HG02678 (cell line): Measurements from ENCODE around the gene GPC6.

Source experiments
- ATAC-seq: cut with Tn5 transposase; IDR thresholded peaks from one replicate; pipeline ENCODE4 v1.9.1; 2021; ENCODE audit warnings: mild to moderate bottlenecking, moderate library complexity; ENCODE audit not compliant: unreplicated experiment

The GPC6 gene

DNA sequence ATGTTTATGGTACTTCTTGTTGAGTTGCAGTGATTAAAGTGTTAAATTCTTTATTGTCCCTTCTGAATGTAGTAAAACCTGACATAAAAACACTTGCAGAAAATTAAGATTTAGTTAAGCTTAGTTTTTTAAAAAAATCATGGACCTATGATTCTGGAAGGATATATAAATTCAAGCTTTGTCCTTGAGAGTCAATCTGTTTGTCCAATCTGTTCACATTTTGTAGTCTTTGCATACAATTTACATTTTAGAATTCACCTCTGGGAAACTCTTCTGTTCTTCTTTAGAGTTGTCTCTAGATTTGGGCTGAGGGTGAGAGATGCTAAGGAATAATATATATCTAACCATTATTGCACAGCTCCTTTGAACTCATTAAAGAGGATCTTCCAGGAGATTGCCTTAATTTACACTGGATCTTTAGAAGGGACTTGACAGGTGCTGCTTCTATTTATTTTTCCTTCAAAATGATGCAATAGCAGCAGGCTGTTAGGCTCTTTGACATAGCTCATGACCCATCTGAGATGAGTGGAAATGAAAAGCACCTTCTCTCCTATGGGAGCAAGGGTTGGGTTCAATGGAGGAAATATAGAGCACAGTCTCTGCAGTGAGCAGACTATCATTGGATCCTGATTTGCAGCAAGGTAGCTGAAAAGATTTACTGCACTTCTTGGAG is 433.9 kb downstream of the GPC6 start:
- no peak for ATAC-seq

DNA sequence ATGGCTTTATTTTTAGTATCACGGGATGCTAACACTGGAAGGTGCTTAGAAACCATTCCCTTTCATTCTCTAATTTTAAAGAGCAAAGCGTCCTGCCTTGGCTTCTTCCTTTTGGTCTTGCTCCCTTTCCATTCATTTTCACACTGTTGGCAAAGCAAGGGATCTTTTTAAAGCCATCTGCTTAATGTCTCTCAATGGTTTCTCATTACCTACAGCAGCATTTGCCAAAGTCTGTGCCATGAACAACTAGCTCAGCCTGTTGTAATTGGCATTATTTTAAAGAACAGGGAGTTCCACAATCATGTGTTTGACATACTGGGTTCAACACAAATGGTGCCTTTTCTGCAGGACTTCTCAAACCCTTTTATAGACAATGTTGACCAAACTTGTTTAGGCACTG is 444.3 kb downstream of the GPC6 start:
- no peak for ATAC-seq

DNA sequence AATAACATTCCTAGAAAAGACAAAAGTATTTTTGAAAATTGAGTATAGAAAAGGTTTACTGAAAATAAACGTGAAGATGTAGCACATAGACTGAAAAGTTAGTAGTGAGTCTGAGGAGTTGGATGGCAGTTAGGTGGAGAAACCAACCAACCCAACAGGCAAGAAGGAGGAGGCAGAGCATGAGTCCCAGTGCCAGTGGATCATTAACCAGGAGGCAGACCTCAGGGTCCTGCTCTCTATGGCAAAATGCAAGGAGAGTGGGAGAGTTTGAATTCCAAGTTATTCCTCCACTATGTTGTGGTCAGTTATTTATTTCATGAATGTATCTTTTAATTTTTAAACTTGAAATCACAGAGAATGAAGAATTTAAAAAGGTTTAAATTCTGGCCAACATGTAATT is 446.4 kb downstream of the GPC6 start:
- ATAC-seq: no peak

DNA sequence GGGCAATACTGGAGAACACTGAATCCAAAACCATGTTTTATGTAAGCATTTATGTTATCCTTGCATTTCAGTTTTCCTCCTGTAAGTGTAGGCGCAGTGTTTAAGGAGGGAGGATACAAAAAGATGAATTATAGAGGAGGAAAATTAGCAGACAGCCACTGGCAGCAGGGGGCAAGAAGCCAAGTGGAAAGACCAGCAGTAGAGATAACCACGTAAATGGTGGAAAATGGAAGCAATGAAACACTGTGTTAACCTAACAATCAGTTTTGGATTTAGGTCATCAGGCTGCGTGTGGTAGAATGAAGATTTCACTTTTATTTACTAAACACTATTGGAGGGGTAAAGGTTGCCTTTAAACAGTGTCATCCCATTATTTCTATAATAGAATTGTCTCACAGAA is 447.3 kb downstream of the GPC6 start:
- no peak for ATAC-seq

DNA sequence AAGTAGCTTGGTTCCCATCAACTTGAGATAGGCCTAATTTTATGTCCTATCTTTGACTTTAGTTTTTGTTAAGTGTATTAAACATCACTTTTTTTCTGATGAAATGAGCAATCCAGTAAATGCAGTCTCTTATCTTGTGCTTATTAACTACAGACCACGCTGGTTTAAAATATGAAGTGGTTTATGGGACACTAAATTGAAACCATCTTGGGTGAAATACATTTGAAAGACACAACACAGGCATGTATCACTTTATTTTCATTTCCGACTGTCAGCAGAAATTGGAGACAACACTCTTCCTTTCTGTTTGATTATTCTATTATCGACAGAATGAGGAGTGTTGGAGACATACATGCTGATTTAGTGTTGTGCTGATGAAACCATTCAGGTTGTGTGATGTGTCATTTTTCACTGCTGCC is 447.7 kb downstream of the GPC6 start:
- ATAC-seq: no peak

DNA sequence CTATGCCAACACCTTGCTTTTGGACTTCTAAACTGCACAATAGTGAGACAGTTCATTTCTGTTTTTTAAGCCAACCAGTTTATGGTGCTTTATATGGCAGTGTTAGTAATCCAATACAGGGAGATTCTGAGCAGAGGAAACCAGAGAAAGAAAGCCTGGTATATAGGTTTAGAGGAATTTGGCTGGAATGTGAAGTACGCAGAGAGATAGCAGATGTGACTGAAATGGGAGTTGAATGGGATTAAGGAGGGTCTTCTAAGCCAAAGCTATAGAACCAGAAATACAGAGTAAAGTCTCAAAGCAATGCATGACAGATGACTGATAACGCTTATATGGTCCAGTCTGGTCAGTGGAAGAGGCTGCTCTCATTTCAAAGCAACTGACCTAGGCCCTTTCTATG is 453.7 kb downstream of the GPC6 start:
- ATAC-seq: no peak

DNA sequence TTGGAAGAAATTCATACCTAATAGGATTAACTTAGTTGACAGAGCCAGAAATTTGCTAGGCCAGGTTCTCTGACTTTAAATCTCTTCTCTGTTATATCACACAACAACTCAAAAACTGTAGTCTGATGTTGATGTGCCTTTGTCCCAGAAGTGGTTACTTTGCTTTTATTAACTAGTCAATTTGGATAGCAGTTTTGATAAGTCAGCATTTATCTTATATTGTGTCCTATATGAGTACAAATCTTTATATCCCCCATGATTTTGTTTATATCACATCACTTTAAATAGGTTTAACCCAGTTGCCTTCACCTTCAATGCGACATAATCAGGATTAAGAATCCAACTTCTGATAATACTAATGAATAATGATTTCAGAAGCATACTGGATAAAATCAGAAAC is 459.3 kb downstream of the GPC6 start:
- no peak for ATAC-seq

DNA sequence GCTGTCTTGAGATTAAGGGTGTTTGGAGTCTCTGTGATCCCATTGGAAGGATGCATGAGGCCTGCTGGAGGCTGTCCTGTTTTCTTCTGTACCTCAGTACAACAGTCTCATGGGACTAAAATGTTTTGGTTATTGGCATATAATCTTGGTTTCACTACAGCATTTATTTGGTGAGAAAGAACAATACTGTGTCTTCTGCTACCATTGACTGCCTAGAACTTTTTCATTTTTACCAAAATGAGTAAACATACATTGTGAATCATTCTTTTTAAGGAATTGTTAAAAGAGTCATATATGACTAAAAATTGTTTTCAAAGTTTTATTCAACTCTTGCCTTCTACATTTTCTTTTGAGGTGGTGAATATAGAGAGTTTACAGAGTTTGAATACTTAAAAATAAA is 459.8 kb downstream of the GPC6 start:
- no peak for ATAC-seq

DNA sequence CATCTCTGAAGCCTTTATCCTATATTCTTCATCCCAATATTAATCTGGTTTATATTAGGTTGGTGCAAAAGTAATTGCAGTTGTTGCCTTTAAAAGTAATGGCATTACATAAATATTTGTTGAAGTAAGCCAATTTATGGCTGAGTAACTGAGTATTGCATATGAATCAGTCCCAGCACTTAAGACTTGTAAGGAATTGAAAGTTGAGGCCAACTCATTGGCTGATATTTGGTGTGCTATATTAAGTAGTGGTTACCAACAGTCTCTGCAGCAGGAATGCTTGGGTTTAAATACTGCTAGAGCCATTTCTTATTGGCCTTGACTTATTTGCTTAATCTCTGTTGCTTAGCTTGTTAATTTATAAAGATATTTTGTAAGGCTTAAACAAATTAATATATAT is 460.7 kb downstream of the GPC6 start:
- no peak for ATAC-seq

DNA sequence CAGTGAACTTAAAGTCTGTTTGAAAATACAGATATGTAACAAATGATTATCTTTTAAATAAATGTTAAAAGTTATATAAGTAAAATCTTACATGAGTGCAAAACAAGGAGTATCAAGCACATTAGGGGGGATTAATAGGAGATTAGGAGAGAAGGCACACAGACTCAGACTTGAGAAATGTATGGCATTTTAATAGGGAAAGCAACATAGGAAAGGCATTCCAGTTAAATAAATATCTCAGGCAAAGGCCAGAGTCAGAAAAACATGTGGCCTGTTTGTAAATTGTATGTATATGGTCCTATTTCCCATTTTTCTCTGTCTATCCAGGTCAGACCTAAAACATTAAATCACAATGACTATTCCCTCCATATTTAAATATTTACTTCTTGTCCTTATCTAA is 462.7 kb downstream of the GPC6 start:
- no peak for ATAC-seq

DNA sequence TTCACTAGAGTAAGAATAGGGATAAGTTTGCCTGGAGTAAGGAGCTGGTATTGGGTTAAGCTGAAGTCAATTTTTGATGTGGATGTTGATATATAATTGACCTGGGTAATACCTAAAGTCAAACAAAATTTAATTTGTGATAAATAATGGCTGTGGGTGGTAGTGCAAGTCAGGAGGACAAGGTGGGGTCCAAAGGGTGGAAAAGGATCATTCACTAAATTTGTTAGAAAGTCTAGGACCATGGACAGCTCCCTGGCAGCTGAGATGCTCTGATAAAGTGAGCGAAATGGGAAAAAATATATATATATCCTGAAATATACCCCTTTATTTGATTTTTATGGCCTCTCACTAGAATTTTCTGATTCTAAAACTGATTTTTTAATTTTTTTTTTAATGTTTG is 463.5 kb downstream of the GPC6 start:
- no peak for ATAC-seq

DNA sequence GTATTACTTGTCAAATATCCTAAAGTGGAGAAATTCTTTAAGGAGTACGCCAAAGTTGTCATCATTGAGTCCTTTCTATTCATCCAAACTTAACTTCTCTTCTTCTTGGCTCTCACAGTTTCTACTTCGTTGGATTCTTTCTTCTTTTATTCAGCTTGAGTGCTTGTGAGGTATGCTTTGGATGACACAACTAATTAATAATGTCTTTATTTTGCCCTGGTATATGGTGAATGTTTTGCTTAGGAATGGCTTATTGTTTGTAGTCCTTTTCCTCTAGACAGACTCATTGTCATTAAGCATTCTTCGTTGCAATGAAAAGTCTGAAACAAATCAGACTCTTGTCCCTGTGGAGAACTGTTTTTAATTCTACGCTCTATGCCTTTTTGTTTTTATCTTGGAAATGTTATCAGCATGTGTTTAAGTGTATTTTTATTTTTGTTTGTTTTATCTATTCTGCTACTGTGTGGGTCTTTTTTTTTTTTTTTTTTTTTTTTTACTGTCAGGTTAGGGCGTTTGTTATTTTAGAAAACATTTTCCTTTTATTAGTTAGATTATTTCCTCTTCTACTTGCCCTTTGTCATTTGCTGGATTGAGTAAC is 471.5 kb downstream of the GPC6 start:
- ATAC-seq: no peak

DNA sequence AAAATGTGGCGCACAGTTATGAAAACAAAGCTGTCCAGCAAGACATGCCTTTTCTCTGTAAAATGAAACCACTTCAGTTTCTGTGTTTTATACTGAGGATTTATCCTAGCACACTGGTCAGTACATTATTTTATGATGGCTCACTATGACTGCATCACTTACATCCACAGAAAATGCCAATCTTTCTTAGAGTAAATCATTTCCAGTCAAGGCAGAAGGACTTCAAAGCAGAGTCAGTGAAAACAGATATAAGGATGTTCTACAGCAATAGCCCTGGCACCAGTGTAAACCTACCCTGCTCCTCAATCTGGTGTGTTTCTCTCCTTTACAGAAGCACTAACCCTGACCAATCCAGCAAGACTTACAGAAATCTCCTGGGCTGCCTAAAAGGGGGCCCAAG is 473.5 kb downstream of the GPC6 start:
- ATAC-seq: no peak

DNA sequence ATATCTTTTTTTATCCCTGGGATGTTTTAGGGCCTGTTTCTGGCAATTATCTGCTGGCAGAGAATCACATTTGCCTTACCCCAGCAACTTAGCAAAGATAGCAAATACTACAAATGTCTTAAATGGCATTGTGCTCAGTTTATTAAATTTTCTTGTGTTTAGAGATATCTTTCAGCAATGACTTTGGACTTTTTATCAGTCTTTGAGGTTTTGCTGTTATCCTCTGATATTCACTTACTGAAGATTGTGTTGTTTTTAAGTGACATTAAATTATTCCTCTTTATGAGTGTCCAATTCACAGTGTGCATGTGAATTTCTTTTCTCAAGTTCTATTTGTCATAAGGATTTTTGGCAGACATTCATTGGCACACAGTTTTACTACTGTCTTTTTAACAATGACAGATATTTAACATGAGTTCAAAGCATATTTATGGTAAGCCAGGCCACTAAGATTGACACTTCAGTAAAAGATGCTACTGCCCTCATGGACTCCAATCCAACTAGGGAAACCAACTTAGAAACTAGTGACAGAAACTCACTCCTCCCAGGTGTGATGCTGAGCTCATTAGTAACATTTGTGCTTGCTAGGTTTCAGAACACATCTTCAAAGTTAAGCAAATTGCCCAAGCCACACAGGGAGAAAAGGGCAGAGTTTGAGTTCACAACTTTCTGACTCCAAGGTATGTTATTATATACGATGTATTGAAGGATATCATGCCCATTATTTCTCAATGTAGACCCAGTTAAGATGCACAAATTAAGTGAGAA is 481.9 kb downstream of the GPC6 start:
- ATAC-seq: no peak

DNA sequence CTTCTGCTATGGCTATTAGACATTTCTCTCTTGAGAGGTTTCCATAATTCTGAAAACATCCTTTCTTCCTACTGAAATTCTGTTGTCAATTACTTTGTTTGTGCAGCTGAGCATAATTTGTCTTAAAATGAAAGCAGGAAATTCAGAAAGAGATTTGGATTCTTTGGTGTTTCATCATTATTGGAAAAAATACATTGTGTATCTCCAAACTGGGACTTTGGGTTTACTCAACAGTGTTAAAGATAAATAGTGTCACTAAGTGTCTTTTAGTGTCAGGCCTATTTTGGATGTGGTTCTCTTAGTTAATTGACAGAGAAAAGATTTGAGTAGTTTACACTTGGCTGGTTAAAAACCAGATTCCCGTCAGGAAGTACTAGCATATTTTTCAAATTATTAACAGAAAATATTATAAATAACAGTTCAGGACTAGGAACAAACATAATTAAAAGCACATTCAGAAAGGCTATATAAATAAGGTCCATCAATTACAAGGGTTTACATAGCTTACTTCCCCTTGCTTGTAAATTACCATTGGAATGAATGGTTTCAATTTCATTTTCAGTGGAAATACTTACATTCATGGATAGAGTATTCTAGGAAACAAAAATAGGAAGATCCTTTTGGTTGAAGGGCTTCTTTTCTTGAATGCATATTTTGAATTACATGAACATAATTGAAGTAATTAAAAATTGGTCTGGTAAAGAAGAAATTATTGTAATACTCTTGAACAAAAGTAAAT is 483.1 kb downstream of the GPC6 start:
- no peak for ATAC-seq

DNA sequence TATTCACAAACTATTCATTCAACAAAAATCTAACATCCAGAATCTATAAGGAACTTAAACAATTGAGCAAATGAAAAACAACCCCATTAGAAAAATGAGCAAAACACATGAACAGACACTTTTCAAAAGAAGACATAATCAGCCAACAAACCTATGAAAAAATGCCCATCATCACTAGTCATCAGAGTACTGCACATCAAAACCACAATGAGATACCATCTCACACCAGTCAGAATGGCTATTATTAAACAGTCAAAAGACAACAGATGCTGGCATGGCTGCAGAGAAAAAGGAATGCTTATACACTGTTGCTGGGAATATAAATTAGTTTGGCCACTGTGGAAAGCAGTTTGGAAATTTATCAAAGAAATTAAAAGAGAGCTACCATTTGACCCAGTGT is 487.6 kb downstream of the GPC6 start:
- no peak for ATAC-seq

DNA sequence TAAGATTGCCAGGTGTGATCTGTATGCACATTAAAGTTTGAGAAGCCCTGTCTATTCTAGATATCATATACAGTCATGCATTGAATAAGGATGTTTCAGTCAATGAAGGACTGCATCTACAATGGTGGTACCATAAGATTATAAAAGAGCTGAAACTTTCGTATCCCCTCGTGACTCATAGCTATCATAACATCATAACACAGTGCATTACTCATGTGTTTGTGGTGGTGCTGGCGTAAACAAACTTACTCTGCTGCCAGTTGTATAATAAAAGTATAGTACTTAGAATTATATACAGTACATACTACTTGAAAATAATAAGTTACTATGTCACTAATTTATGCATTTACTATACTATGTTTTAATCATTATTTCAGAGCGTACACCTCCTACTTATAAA is 489.3 kb downstream of the GPC6 start:
- ATAC-seq: no peak

DNA sequence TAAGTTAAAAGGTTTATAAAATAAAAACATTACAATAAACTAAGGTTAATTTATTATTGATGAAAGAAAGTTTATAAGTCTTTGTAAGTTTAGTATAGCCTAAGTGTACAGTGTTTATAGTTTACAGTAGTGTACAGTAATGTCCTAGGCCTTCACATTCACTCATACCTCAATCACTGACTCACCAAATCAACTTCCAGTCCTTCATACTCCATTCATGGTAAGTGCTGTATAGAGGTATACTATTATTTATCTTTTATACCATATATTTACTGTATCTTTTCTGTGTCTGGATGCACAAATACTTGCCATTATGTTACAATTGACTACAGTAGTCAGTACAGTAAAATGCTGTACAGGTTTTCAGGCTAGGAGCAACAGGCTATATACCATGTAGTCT is 490.0 kb downstream of the GPC6 start:
- ATAC-seq: no peak

DNA sequence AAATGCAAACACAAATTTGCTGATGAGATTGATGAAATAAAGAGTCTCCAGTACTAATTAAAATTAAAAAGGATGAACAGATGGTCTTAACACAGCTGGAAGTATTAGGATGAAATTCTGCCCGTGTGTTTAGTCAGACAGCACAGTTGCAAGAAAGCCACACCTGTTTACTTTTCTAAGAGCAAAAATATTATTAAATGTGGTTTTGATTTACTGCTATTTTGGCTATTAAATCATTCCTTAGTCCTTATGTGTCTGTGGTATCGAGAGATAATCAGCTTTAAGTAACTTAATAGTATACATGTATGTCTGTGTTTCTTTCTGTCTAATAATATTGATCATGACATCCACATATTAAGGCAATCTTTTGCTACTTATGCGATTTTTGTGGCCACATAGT is 494.9 kb downstream of the GPC6 start:
- ATAC-seq: no peak

DNA sequence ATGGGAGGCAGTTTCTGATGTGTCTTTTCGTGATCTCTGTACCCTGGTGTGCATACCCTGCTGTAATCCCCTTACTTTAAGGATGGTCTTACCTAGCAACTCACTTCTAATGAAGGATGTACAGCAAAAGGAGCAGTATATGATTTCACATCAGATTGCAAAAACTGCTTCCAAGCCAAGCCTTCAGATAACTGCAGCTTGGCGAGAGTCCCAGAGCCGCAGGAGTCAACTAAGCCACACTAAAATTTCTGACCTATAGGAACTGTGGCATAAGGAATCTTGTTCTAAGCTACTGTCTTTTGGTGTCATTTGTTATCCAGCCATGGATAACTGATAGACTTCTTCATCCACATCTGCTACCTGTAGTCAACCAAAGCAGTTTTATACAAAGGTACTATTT is 496.7 kb downstream of the GPC6 start:
- ATAC-seq: no peak

DNA sequence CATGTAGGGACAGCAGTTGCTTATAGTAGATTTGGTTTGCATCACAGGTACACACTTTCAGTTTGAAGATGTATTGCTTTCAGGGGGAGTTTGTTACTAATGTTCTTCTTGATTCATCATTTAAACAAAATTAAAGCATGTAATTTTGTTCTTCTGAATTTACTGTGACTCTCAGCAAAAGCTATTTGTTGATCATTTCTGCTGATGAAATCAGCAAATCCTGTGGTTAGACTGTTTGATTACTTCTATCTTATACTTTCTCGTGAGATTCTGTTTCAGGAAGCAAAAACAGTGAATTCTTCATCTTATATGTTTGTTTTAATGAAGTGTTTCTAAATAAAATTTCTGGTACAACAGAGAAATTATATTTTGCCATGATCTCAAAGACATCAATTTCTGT is 497.6 kb downstream of the GPC6 start:
- no peak for ATAC-seq
